Measurements from ENCODE around the gene SLC5A3. TPM values are rescaled to one million over a fixed set of nuclear protein-coding genes. Genes with fewer than 3 reads are reported as not detected.

The SLC5A3 gene
- total RNA-seq, 1 experiment from 2014 or later: 12.3 TPM

- Mint-ChIP-seq H3K36me3 (ENCODE audit: insufficient read depth in 1 of 3, low read depth in 3 of 3) (no peaks in the 10 kb centered on the region), H3K27ac (no peak overlapping the region)
- H2BK5ac ChIP-seq (ENCODE audit: insufficient read length, low read length): no peak overlapping the region
These were observed 25.5 kb upstream of the SLC5A3 start for GRCh38 chr21:34047835-34048234.

More at GRCh38 chr21:34047835-34048234, 25.5 kb upstream of the SLC5A3 start:
- no peaks in the 10 kb centered on the region for H3K23me2 ChIP-seq (ENCODE audit: insufficient read length, low read depth, low read length, poor library complexity, severe bottlenecking)
- no peak overlapping the region for H4K8ac ChIP-seq (replicated peaks; ENCODE audit: insufficient read length, low read depth, low read length)
- H3K27me3 Mint-ChIP-seq (ENCODE audit: low read depth): no peaks in the 10 kb centered on the region; the same call in 1 of the 2 replicates
- no peak overlapping the region for H2BK15ac ChIP-seq (ENCODE audit: low read depth, low read length)
- DNase-seq: no peak
- H3K4me1 Mint-ChIP-seq: no peaks in the 10 kb centered on the region
- no peak overlapping the region for H2BK20ac ChIP-seq (ENCODE audit: low read depth, low read length, poor library complexity, severe bottlenecking)
- H3K27ac ChIP-seq (ENCODE audit: insufficient read length, low read depth, low read length): no peak overlapping the region
- no peak overlapping the region for H2BK120ac ChIP-seq (ENCODE audit: low read depth, low read length, poor library complexity, severe bottlenecking)
- H2BK12ac ChIP-seq (ENCODE audit: insufficient read length, low read depth, low read length): no peak overlapping the region
- no peak overlapping the region for H2AK5ac ChIP-seq (ENCODE audit: insufficient read length, low read length)
- no peak overlapping the region for H3K56ac ChIP-seq (ENCODE audit: insufficient read length, low read depth, low read length)
- TF ChIP-seq, protein P1, sequence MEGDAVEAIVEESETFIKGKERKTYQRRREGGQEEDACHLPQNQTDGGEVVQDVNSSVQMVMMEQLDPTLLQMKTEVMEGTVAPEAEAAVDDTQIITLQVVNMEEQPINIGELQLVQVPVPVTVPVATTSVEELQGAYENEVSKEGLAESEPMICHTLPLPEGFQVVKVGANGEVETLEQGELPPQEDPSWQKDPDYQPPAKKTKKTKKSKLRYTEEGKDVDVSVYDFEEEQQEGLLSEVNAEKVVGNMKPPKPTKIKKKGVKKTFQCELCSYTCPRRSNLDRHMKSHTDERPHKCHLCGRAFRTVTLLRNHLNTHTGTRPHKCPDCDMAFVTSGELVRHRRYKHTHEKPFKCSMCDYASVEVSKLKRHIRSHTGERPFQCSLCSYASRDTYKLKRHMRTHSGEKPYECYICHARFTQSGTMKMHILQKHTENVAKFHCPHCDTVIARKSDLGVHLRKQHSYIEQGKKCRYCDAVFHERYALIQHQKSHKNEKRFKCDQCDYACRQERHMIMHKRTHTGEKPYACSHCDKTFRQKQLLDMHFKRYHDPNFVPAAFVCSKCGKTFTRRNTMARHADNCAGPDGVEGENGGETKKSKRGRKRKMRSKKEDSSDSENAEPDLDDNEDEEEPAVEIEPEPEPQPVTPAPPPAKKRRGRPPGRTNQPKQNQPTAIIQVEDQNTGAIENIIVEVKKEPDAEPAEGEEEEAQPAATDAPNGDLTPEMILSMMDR (conservative IDR thresholded peaks at IDR 0.05): no peak
- H3K9me3 ChIP-seq (ENCODE audit: control insufficient read depth, low read depth, low read length): no peaks in the 10 kb centered on the region
- no peak overlapping the region for H3K18ac ChIP-seq (ENCODE audit: insufficient read length, low read depth, low read length)
- H3K9me3 Mint-ChIP-seq: no peaks in the 10 kb centered on the region
- no peak overlapping the region for H3T11ph ChIP-seq (ENCODE audit: low read length)
- H3K79me1 ChIP-seq (ENCODE audit: insufficient read depth, low read depth, low read length, poor library complexity, severe bottlenecking): no peaks in the 10 kb centered on the region
- no peak overlapping the region for H4K91ac ChIP-seq (ENCODE audit: insufficient read length, low read depth, low read length)
- H3K23ac ChIP-seq (ENCODE audit: insufficient read length, low read depth, low read length): no peak overlapping the region
- H3K27me3 ChIP-seq (ENCODE audit: insufficient read depth, low read length): no peaks in the 10 kb centered on the region
- H4K5ac ChIP-seq (ENCODE audit: insufficient read length, low read depth, low read length): no peak overlapping the region
- H3K14ac ChIP-seq (ENCODE audit: insufficient read depth, low read length): no peak overlapping the region
- no peaks in the 10 kb centered on the region for H4K20me1 ChIP-seq (ENCODE audit: control insufficient read depth, insufficient read depth, insufficient read length)
- no peak overlapping the region for H3K4ac ChIP-seq (ENCODE audit: low read depth, low read length)
- H2AFZ ChIP-seq (ENCODE audit: low read length): no peak overlapping the region
- H3K4me2 ChIP-seq (ENCODE audit: insufficient read depth, insufficient read length, low read length): no peak overlapping the region
- no peak overlapping the region for H3K9ac ChIP-seq (ENCODE audit: extremely low read depth, insufficient read length, low read length)
- H3K4me1 ChIP-seq (ENCODE audit: insufficient read depth, low read length): no peaks in the 10 kb centered on the region
- no peak overlapping the region for H3K4me3 Mint-ChIP-seq
- H3K79me2 ChIP-seq (ENCODE audit: insufficient read depth, low read length): no peaks in the 10 kb centered on the region
